HCT116 (cell line): ENCODE measurements around the gene SCPEP1.

Experiments
- CEBPB ChIP-seq: IDR thresholded peaks from 2 replicates; pipeline ENCODE4 v1.6.1; 2012; ENCODE audit warnings: low read depth
- CTCF ChIP-seq, 3 experiments: fragments of 200-600 bp in 1 of 3; sonication (generic) in 1 of 3; IDR thresholded peaks in 2 of 3; conservative IDR thresholded peaks in 1 of 3; 2 replicates each; pipeline ENCODE4 v1.5.1; 2012 to 2017; ENCODE audit warnings: low read depth in 2 of 3, low read length in 2 of 3, antibody characterized with exemption in 1 of 3, borderline replicate concordance in 1 of 3, control low read depth in 1 of 3, mild to moderate bottlenecking in 1 of 3, mixed read lengths in 1 of 3, mixed run types in 1 of 3, moderate library complexity in 1 of 3; ENCODE audit not compliant: insufficient read depth in 1 of 3
- EGR1 ChIP-seq: IDR thresholded peaks from 2 replicates; pipeline ENCODE4 v1.6.1; 2012; ENCODE audit warnings: low read depth
- FOSL1 ChIP-seq: IDR thresholded peaks from 2 replicates; pipeline ENCODE4 v1.6.1; 2012; ENCODE audit warnings: low read depth
- TCF7L2 ChIP-seq: IDR thresholded peaks from 2 replicates; pipeline ENCODE4 v1.7.0; 2011; ENCODE audit warnings: borderline replicate concordance, inconsistent platforms; ENCODE audit not compliant: insufficient read depth, insufficient read length; ENCODE audit errors: extremely low read depth
- YY1 ChIP-seq: IDR thresholded peaks from 2 replicates; pipeline ENCODE4 v1.6.1; 2011; ENCODE audit warnings: low read length, low read depth, moderate library complexity, mild to moderate bottlenecking; ENCODE audit not compliant: insufficient replicate concordance; ENCODE audit errors: extremely low read depth

DNA sequence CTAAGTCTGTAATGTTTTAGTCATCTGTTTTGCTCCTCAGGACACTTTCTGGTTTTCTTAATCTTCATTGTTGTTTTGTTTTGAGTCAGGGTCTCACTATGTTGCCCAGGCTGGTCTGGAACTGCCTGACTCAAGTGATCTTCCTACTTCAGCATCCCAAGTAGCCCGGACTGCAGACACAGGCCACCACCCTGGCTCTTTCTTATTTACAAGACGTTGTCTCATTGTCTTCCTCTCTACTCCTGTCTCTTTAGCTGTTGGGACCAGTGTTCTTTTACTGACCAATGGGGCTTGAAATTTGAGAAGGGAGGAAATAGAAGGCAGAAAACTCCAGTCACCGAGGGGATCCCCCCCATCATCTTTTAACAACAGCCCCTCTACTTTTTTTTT is 1.2 kb downstream of the SCPEP1 start:
- TF ChIP-seq CTCF (IDR thresholded peaks at IDR 0.05 in 2 of 3, conservative IDR thresholded peaks at IDR 0.05 in 1 of 3; ENCODE audit: borderline replicate concordance in 1 of 3, insufficient read depth in 1 of 3, low read depth in 2 of 3, low read length in 2 of 3) (no peak), CEBPB (no peak), TCF7L2 (no peak), YY1 (no peak), EGR1 (no peak), FOSL1 (no peak)
